Measurements from ENCODE around the gene PPP3R1. TPM values are rescaled to one million over a fixed set of nuclear protein-coding genes. Genes with fewer than 3 reads are reported as not detected.

Gene PPP3R1, protein sequence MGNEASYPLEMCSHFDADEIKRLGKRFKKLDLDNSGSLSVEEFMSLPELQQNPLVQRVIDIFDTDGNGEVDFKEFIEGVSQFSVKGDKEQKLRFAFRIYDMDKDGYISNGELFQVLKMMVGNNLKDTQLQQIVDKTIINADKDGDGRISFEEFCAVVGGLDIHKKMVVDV
- 10 to 100 TPM; 37.8 to 39.3 TPM for total RNA-seq
- long read RNA-seq, partial matches to known transcripts: 0 of 1 reads
- long read RNA-seq, other reads (novel, unspliced or antisense): 1 of 1 reads

DNA sequence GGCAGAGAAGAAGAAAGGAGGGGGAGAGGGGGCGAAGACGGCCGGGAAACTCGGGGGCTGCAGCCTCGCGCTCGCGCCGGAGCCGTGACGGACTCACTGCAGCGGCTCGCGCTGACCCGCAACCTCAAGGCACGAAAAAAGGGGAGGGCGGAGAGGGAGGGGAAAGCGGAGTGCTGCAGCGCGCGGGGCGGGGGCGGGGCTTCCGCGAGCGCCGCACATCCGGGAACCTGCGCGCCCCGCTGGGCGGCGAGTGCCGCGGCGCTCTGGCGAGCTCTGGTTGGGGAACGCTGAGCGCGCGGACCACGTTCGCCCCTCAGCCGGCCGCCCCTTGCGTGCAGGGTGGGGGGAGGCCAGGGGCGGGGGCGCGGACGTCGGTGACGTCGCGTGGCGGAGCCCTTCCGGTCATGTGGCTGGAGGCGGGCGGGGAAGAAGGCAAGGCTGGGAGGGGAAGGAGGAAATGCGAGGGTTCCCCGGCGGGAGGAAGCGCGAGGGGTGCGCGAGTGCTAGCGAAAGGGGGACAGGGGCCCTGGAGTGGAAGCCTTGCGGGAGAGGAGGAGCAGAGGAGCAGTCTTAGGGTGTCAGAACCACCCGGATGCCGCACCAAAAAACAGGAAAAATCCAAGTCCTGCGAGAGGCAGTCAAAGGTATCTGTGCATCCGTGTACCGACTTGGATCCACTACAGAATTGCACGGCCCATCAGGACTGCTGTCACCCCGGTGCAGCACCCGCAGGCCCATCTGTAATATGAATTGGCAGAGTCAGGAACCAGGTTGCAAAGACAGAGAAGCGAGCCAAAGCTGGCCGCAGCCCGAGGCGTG lies at the start of gene PPP3R1:
TSS of gene PPP3R1 (minus strand) at position 133 of the 819 bp plus-strand sequence. CDS start 405 bp downstream, outside the sequence.
- DNase-seq: peak; percentile 96
- intact Hi-C loops (cut with DNase I): loop anchor here in 1 of 2 donors (5.0 kb wide), 1 partner anchor 55 kb away; no protein-coding TSS in a partner anchor
- peak; percentile 97 for ATAC-seq

DNA sequence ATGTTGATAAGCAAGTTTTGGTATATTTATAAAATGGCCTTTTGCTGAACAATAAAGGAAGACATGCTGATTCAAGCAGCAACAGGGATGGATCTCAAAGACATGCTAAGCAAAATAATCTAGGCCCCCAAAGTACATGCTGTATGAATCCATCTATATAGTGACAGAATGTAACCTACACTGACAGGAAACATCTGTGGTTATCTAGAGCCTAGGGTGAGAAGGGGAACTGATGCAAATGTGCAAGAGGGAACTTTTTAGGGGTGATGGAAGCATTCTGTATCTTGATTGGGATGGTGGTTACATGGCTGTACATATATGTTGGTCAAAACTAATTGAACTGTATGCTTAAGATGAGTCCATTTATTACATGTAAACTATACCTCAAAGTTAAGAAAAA lies 43.2 kb upstream of the PPP3R1 start:
- intact Hi-C loops (cut with DNase I): no loop called here
- ATAC-seq (no peak), DNase-seq (no peak)

DNA sequence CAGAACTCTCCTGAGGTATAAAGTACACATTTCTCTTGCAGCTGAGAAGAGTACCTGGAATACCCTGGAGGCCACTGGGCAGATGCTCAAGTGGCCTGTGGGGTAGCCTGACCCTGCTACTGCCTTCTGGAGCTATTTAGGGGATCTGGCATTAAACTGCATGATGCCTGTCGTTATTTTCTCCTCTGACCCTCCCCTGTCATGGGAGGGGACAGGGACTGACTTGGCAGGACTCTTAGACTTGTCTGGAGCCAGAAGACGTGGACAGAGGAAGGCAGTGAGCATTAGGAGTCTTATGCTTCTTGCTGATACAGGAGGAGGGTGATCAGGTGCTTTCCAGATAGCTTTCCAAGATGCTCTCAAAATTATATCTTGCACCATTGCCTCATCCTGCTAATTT lies 42.6 kb upstream of the PPP3R1 start:
- intact Hi-C loops (cut with DNase I): no loop called here
- DNase-seq: no peak
- no peak for ATAC-seq

DNA sequence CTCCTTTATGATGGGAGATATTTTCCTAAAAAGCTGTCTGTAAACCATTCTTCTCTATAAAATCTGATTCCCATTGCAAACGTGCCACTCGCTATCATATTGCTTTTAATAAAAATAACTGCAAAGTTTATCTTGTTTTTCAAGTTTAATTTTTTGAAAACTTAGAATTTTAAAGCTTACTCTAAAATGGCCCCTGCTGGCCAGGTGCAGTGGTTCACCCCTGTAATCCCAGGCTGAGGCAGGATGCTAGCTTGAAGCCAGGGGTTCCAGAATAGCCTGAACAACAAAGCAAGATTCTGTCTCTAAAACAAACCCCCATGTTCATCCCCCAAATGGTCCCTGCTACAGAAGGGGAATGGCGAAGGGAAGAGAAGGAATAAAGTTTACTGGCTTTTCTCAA lies 41.9 kb upstream of the PPP3R1 start:
- ATAC-seq (no peak), DNase-seq (no peak)

DNA sequence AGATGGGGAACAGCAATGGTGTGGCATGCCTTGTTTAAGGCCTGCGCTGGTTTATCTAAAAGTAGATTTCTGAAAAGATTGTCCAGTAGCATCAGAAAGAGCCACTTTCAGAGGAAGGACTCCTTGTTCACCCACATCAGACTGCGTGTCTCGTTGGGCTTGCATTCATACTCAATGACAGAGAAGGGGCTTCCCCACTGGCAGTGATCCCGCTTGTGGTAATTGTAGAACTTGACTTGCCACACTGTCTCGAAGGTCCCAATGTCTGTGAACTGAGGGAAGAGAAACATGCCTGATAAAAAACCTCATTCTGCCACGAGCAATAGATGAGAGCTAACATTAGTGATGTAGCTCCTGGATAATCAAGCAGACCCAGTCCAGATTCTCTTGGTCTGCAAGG lies 41.4 kb upstream of the PPP3R1 start:
- ATAC-seq: no peak

More for the DNA sequence above, 41.9 kb upstream of the PPP3R1 start:
- intact Hi-C loops (cut with DNase I): no loop called here

DNA sequence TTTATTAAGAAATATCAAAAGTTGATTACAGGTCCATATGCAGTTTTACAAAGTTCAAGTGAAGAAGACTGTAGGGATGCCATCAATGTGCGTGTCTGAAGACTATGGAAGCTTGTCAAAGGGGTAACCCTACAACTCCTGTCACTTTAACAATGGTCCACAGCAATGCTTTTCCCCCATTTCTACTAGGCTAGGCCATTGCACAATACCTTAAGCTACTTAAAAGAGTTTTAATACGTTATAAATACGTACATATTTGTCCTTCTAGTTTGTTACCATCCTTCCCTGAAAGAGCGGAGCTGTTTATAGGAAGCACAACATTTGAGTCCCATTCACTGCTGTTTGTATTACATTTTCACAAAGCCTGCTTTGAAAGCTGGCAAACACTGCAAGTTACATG lies 40.7 kb upstream of the PPP3R1 start:
- intact Hi-C loops (cut with DNase I): no loop called here
- ATAC-seq: no peak

More for the DNA sequence above, 41.4 kb upstream of the PPP3R1 start:
- no peak for DNase-seq
- intact Hi-C loops (cut with DNase I): no loop called here

DNA sequence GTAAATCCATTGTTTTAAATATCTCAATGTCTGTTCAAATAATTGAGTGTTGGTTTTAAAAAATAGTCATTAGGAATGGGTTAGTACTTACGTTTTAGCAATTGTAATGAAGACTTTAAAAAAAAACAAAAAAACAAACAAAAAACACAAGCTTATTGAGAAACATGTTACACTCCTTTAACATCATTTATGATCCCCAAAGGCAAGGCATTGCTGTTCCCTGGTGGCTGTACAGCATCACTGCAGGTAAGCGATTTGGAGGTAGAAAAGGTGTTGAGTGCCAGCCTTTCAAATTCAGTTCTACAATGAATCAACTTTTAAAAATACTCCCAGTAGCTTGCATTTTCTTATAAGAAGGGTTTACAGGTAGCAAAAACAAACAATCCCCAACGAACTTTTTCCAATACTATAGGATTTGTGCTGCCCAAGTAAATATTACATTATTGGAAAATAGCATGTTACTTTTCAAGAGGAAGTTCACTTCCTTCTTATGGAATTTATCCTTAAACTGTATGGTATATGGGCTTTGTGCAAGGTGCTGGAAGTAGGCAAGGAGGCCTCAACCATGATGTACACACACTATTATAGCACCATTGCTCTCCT lies 39.9 kb upstream of the PPP3R1 start:
- DNase-seq (no peak), ATAC-seq (no peak)
- intact Hi-C loops (cut with DNase I): no loop called here

More for the DNA sequence above, 40.7 kb upstream of the PPP3R1 start:
- no peak for DNase-seq

DNA sequence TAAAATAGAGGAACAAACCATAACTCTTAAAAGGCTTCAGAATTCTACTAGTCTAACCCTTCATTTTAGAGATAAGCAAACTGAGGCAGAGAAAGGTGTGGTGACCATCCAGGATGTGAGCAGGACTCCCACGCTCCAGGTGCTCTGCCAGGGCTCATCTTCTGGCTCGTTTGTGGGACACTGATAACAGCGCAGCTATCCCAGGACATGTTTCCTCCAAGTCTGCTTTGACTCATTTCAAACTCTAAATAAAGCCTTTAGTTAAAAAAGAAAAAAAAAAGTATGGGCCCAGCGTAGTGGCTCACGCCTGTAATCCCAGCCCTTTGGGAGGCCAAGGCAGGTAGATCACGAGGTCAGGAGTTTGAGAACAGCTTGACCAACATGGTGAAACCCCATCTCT lies 39.0 kb upstream of the PPP3R1 start:
- intact Hi-C loops (cut with DNase I): no loop called here
- peak in 1 of 2 donors; percentile 4 for ATAC-seq

DNA sequence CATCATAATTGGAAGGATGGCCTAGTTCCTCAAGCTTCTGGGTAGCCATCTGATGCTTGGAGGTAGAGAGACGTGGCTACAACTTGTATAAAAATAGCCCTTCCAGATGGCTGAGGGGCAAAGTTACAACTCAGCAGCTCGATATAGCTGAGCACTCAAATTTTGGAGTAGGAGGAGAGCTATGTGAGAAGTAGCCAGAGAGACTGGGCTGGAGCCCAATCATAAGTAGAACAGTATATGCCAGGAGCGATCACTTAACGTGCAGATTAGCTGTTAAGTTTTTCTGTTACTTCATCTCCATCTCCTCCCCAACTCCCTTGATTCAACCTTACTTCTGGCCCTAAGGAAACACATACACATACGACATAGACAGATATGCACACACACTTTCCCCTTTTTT lies 38.6 kb upstream of the PPP3R1 start:
- ATAC-seq (peak; percentile 78 to 85), DNase-seq (no peak)
- intact Hi-C loops (cut with DNase I): no loop called here

More for the DNA sequence above, 39.0 kb upstream of the PPP3R1 start:
- DNase-seq: no peak

DNA sequence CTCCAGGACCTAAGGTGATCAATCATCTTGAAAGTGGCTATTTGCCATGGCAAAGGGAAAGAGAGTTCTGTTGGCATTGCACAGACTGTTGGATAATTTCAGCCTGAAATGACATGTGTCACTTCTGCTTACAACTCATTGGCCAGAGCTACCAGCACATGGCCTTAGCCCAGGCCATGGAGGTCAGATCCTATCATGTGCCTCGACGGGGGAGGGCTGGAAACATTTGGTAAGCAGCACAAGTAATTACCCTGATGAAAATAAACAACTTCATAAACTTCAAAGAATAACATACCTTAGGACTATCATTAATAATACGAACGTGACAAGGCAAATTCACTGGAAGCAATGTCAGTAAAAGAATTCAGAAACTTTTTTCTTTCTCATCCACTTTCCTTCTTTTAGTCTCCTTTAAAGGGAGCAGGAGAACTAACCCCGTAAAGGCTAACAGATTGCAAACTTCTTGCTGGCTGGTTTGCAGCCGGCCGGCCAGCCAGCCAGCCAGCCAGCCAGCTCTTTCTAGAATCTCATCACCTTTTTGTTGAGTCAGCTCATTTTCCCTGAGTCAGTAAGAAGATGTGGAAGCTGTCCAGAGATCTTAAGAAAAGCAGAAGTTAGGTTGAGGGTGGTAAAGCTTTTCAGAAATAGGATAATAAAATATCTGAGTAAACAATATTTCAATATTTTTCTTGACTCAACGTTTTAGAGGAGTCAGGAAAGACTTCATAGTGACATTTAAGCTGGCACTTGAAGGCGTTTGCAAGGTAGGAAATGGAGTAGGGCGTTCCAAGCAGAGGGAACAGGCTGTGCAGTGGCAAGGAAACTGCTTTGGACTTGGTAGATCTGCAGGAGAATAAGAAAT lies 35.5 kb upstream of the PPP3R1 start:
- peak; percentile 61 to 67 for ATAC-seq
- intact Hi-C loops (cut with DNase I): loop anchor here (10.0 kb wide), 1 partner anchor 93 kb away; no protein-coding TSS in a partner anchor
- no peak for DNase-seq

DNA sequence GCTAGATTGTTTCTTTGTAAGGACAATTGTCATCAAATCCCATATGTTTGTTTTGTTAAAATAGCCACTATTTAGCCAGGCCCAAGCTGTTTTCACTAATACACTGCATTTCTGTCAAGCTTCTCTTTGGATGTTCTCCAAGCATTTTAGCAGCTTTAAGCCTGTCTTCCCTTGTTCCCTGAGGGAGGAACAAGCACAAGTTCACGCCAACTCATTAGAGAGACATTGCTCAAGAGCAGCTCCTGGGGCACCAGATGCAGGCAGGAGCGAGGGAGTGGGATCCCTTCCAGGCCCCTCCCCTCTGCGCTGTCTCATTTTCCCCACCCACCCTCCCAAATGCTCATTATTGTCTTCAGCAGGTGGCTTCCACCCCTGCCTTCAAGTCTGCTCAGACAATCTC lies 32.6 kb upstream of the PPP3R1 start:
- DNase-seq: peak; percentile 27
- intact Hi-C loops (cut with DNase I): loop anchor here (10.0 kb wide), 1 partner anchor 90 kb away; no protein-coding TSS in a partner anchor
- ATAC-seq: peak; percentile 66 to 70

DNA sequence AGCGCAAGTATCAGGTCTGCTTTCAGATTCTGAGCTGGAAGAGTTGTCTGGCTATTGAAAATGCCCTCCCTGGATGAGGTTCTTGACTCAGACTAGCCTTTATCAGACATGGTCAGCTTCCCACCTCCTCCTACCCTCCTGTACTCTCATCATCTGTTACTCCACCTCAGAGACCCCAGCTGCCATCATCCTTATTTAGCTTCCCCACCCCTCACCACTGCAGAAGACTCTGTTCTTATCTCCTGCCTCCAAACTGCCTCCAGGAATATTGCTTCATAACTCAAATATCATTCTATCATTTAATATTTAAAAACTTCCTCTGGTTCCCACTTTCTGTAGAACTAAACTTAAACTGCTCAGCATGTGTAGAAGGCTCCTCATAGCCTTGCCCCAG lies 31.1 kb upstream of the PPP3R1 start:
- DNase-seq (no peak), ATAC-seq (no peak)
- intact Hi-C loops (cut with DNase I): loop anchor here (2.0 to 10.0 kb wide), 2 partner anchors 89 to 161 kb away; no protein-coding TSS in a partner anchor

DNA sequence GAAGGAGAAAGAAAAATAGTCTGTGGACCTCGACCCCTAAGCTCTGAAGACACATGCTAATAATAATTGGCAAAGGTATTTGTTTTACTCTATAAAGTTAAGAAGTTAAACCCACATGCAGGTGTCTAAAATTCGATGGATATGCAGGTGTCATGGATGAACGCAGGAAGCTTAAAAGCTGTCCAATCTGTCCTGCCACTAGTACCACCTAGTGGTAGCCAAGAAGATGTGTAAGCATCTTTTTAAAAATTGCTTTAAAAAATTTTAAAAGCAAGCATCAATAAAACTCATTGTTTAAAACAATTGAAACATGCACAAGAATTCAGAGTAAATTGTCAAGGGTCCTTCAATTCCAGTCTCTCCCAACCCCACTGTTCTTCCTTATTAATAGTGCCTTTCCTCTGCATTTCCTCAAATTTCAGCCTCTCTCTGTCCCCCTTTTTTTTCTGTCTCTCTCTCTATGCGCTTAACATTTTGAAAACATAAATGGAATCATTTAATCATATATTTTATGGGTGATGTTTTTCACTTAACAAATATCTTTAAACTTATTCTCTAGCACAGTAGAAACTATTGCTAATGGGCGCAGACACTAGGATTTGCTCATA lies 30.6 kb upstream of the PPP3R1 start:
- ATAC-seq: peak in 1 of 2 donors; percentile 41
- intact Hi-C loops (cut with DNase I): loop anchor here (2.0 to 10.0 kb wide), 2 partner anchors 88 to 160 kb away; no protein-coding TSS in a partner anchor
- DNase-seq: no peak

DNA sequence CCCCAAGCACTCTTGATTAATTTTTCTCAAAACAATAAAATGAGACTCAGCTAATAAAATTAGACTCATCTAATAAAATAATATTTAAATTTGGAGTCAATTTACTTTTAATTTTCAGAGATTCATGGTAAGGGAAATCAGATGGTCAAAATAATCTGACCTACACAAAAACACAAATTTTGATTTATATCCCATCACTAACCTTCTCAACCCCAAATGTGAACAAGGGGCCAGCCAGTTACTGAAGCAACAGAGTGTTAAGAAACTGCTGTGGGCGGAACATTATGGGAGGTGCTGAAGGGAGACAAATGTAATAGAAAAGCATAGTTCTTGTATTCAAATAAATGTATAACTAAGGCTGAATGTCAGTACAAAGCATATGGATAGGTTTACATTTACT lies 28.5 kb upstream of the PPP3R1 start:
- intact Hi-C loops (cut with DNase I): loop anchor here (10.0 kb wide), 1 partner anchor 86 kb away; no protein-coding TSS in a partner anchor
- no peak for ATAC-seq
- no peak for DNase-seq

DNA sequence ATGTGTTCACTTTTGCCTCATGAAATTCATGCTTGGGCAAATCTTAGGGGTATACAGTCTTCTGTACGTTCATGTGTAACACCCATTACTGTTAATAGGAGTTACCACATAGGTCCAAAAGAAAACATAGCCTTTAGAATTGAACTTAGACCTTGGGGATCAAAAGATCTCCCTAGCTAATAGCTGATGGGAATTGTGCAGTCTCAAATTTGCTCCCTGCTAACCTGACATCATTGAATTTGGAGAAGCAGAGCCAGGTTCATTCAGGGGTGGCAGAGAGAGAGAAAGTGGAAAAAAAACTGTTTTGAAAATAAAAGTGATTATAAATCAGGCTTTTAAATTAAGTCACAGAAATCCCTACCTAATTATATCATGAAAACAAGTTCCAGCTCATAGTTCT lies 28.0 kb upstream of the PPP3R1 start:
- intact Hi-C loops (cut with DNase I): loop anchor here (10.0 kb wide), 1 partner anchor 86 kb away; no protein-coding TSS in a partner anchor
- DNase-seq: no peak

DNA sequence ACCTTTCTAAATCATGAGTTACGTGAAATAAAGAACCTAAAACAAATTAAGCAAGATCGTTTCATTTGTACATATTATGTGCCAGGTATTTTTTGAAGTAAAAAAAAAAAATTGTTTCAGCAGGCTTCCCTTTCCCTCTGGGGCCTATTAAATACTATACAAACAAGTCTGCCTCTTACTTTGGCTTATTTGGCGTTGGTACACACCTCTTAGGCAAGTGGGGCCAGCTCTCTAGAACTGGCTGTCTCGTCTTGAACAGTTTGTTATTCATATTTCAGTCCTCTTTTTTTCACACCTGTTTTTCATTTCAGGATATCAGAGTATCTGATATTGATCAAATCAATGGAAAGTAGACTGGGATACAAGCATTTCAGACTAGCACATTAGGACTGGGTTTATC lies 27.4 kb upstream of the PPP3R1 start:
- intact Hi-C loops (cut with DNase I): loop anchor here (10.0 kb wide), 1 partner anchor 85 kb away; no protein-coding TSS in a partner anchor
- no peak for ATAC-seq
- no peak for DNase-seq

More for the DNA sequence above, 28.0 kb upstream of the PPP3R1 start:
- ATAC-seq: no peak

DNA sequence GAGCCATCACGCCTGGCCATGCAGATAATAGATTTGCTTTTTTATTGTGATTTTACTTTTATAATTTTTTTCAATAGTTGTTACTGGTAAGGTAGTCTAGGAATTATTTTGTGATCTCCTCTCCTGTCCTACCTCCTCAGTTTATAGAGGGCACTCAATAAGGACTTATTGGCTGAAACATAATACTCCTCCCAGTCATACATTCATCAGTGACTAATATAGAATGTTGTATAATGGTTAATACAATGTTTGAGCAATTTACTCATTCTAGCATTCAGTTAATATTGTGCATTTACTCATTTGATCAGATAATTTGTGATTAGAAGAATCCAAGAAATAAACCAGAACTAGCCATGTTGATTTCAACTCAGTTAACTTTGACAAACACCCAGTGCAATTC lies 25.8 kb upstream of the PPP3R1 start:
- DNase-seq: no peak
- intact Hi-C loops (cut with DNase I): no loop called here
- ATAC-seq: no peak

DNA sequence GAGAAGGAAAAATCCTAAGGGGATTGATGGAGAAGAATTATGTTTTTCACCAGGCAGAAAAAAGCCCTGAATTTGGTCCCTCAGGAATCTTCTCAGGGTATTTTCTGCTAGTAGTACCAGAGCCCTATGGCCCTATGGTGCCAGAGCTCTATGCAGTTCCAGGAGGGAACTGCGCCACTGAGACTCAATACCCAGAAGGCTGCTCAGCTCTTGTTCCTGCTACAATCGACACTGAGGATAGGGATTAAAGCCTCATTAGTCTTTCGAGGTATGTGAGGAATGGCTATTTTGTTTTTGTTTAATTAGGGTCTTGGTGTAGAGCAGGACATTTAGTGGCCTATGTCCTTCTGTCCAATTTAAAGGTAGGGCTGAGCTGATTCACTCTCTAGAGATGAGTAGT lies 21.7 kb upstream of the PPP3R1 start:
- DNase-seq (no peak), ATAC-seq (no peak)
- intact Hi-C loops (cut with DNase I): no loop called here
